GM12872 (cell line): Measurements from ENCODE around the gene SUCLG2.

ENCODE experiments used
- TF ChIP-seq, protein P1 (sequence below): IDR thresholded peaks from 3 replicates; pipeline ENCODE4 v1.5.1; 2011; ENCODE audit warnings: low read depth, mild to moderate bottlenecking, low read length, moderate library complexity; ENCODE audit not compliant: insufficient read depth

Gene SUCLG2

DNA sequence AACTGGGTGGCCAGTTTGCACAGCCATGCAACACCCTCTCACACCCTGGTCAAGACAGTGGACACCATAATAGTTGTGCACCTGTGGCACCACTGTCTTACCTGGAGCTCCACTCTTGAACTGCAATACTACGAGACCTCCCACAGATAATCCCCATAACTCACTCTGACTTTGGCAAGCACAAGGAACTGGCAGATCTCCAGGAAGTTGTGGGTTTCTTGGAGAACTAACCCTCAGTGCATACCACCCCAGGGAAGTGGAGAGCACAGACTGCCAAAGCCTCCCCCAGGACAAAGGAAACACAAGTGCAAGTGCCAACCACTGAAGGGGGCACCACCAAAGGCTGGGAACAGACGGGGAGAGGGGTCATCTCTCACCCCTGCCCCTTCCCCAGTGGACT is 318.6 kb downstream of the SUCLG2 start:
- TF ChIP-seq, protein P1, sequence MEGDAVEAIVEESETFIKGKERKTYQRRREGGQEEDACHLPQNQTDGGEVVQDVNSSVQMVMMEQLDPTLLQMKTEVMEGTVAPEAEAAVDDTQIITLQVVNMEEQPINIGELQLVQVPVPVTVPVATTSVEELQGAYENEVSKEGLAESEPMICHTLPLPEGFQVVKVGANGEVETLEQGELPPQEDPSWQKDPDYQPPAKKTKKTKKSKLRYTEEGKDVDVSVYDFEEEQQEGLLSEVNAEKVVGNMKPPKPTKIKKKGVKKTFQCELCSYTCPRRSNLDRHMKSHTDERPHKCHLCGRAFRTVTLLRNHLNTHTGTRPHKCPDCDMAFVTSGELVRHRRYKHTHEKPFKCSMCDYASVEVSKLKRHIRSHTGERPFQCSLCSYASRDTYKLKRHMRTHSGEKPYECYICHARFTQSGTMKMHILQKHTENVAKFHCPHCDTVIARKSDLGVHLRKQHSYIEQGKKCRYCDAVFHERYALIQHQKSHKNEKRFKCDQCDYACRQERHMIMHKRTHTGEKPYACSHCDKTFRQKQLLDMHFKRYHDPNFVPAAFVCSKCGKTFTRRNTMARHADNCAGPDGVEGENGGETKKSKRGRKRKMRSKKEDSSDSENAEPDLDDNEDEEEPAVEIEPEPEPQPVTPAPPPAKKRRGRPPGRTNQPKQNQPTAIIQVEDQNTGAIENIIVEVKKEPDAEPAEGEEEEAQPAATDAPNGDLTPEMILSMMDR, result no peak

DNA sequence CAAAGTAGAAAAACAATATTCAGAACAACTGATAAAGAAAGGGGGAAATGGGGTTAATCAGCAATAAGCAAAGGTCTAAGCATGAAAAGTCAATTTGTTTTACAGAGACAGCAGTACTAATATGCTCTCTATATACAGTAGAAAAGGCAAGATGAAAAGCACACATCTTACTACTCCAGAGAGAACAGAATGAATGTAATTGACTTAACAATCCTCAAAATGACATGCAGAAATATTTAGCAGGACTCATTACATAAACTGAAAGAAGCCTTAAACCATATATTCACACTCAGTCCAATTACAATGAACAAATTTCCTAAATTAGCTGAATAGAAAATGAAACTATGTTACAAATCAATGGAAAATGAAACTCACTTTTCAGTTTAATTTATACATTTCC is 319.8 kb downstream of the SUCLG2 start:
- TF ChIP-seq, protein P1, result no peak

DNA sequence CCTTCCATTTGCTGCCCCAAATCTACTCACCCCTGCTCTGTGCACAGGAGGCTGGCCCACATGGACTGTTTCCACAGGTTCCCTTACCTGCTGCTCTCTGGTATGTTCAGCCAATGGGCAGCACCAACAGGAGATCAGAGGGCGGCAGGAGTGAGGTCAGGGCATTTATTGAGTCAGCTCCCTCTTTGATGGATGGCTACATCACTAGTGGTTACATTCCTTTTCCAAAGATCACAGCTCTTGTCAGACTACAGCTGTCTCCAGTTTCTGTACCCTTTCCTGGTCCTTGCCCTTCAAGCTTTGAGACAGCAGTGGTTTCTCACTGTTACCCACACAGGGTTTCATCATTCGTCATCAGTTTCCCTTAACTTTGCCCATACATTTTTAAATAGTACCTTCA is 325.1 kb downstream of the SUCLG2 start:
- TF ChIP-seq, protein P1, result no peak

DNA sequence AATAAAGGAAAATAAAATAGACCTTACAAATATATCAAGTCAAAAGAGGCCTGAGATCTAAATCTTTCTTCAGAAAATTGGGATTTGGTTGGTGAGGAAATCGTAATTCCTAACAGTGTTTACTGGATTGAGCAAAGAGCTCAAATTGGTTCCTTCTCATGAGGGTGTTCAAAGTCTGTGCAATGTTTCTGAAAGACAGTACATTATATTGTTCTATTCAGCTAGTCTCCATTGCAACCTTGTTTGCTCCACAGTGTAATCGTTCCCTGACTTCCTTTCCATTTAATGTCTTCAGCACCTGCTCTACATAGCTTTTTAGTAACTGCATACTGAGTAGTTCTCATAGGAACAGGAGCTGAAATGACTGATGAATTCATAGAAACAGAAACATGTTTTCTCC is 326.8 kb downstream of the SUCLG2 start:
- TF ChIP-seq, protein P1, result no peak

DNA sequence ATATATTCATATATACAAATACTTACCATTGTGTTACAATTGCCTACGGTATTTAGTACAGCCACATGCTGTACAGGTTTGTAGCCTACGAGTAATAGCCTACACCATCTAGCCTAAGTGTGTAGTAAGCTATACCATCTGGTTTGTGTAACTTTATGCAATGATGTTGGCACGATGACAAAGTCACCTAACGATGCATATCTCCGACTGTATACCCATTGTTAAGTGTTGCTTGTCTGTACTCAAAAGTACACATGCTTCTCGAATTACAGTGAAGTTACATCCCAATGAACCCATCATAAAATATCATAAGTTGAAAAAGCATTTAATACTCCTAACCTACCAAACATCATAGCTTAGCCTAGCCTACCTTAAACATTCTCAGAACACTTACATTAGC is 329.2 kb downstream of the SUCLG2 start:
- TF ChIP-seq, protein P1, result no peak
